NCI-H82 treated with DMSO at 0.1 percent for 48 hours (cell line): ENCODE results near the gene CPD.
"Not testable (repeated sequence)": the region's sequence is repeated elsewhere in the genome, so short reads cannot be mapped to it uniquely, and the experiment has no call there.

Experiments
- DNase-seq: peaks from one replicate; lab custom pipeline; 2025; ENCODE audit not compliant: unreplicated experiment; lab: John Stamatoyannopoulos, UW

Gene CPD

DNA sequence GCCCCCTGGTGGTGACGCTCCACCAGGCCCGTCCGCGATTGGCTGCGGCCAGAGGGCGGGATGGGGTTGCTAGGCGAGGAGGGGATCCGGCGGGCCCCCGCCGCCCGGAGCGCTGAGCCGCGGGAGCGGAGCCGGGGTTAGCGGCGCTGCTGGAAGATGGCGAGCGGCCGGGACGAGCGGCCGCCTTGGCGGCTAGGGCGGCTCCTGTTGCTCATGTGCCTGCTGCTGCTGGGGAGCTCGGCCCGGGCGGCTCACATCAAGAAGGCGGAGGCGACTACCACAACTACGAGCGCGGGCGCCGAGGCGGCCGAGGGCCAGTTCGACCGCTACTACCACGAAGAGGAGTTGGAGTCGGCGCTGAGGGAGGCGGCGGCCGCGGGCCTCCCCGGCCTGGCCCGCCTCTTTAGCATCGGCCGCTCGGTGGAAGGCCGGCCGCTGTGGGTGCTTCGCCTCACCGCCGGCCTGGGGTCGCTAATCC, at the start of gene CPD:
Gene CPD, plus strand, starts transcription at position 103 of the 478 bp plus-strand sequence. Its CDS starts 54 bp downstream, at position 157.
- peak; percentile 88 for DNase-seq

- DNase-seq, result no peak
Observed at GRCh38 chr17:30332057-30332542, 46.6 kb upstream of the CPD start.

GRCh38 chr17:30333503-30334360, 45.0 kb upstream of the CPD start, which contains the start of gene TMIGD1:
Gene TMIGD1, minus strand, starts transcription at chr17:30334057. Its CDS starts 1,924 bp downstream, at chr17:30332133.
- DNase-seq, result no peak

DNA sequence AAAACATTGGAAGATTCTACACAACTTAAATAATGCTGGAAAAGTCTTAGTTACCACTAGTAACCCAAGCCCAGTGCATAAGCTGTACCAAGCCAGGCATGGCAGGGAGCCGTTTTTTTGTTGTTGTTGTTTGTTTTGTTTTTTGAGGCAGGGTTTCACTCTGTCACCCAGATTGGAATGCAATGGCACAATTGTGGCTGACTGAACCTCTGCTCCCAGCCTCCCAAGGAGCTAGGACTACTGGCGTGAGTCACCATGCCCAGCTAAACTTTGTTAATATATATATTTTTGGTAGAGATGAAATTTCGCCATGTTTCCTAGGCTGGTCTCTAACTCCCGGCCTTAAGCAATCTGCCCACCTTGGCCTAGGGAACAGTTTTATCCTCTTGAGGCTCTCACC, 44.3 kb upstream of the CPD start:
- no peak for DNase-seq

- peak; percentile 85 for DNase-seq
Observed at GRCh38 chr17:30336369-30337171, 42.2 kb upstream of the CPD start.

GRCh38 chr17:30337393-30337999, 41.2 kb upstream of the CPD start:
- DNase-seq, result no peak

GRCh38 chr17:30339086-30339485, 39.6 kb upstream of the CPD start:
- no peak for DNase-seq

GRCh38 chr17:30340801-30341356, 37.8 kb upstream of the CPD start:
- no peak for DNase-seq

DNA sequence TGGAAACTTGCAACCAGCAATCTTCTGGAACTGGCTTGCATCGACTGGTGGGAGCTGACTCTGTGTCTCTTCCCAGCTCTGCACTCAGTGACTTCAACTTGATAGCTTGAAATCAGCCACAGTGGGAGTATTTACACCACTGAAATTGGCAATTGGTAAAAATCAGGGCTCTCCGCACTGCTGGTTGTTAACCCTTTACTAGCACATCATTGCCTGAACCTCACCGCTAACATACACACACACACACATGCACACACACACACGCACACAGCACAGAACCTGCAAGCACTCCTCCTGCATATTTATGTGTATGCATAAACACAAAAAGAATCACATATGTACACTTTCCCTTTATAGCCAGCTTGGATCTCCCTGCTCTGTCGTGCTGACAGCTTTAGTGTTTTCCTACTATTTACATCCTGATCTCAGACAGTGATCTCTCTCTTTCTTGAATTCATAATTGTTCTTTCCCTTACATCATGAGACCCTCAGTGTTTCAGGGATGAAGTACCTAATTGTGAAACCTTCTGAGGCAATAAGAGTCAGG, 37.0 kb upstream of the CPD start:
- DNase-seq, result no peak

DNA sequence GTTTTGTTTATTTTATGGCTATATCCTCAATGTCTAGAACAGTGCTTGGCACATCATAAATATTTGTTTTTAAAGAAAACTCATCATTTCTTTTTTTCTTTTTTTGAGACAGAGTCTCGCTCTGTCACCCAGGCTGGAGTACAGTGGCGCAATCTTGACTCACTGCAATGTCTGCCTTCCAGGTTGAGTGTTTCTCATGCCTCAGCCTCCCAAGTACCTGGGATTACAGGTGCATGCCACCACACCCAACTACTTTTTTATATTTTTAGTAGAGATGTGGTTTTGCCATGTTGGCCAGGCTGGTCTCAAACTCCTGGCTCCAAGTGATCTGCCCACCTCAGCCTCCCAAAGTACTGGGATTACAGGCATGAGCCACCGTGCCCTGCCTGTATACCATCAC, 35.5 kb upstream of the CPD start:
- DNase-seq, result not testable (repeated sequence)

DNA sequence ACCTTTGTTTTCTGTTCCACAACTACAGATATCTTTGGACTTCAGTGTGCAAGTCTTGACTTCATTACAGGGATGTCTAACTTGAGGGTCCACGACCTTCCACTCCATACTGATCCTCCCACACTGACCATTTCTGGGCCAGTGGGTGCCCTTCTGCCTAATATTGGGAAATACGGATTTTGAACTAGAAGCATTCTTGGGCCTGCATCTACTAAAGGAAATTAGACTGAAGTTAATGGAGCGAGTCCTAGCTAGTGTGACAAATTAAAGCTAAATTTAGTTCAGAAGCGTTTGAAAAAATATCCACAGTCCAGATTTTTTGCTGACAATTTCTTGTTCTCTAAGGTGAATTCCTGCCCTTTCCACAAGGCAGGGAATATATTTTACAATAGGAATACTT, 34.9 kb upstream of the CPD start:
- DNase-seq, result no peak

DNA sequence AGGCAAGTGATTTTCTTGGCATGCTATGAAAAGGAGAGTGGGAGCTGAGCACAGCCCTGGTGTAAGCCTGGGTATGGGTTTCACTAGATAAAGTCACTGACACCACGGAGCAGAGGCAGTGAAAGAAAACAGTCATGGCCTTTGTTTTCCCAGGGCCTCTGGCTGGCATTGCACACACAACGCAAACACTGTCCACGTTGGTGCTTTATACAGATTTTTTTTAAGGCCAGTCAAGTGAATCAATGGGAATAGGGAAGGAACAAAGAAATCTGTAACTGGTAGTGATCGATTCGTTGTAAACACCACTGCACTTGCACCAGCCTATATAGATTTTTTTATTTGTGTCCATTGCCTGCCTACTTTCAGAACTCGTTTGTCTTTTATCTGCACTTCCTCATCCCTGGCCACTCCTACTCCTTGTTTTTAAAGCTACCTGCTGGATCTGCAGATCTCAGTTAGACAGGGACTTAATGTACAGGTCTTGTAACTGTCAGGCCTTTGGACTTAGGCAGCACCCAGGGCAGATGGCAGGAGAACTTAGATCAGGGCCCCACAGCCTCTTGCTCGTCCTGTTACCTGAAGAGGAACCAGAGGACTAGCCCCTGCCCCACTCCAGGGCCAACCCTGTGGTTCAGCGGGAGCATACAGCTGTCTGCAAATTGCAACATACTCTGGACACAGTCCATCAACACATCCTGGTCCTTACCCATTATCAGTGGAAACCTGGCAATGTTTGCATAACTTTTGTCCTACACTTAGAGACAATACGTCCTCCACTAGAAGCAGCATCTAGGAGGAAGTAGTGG, 34.2 kb upstream of the CPD start:
- DNase-seq, result no peak

- DNase-seq, result no peak
Observed at GRCh38 chr17:30345089-30345433, 33.7 kb upstream of the CPD start.

- no peak for DNase-seq
Observed at GRCh38 chr17:30345527-30346075, 33.1 kb upstream of the CPD start.

DNA sequence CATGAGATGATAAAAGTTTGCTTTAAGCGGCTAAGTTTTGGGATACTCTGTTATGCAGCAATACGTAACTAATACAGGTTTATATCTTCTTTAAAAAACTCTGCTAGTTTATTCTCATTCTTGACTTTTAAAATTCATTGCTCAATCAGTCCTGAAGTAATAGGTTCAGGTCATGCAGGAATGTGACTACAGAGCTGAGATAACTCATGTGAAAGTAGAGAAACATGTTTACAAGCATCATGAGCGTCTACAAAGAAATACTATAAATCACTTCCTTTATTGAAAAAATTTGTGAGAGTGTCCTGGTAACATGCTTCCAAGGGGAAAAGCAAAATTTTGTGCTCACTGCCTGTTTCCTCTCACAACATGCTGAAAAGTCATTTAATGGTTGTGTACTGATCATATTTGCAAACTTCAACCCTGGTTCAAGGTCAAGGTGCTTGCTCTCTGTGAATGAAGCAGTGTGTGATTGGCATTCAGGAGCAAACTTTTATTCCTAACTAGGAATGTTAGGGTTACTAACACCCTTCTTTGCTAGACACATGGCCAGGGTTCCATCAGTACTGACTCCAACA, 32.4 kb upstream of the CPD start:
- DNase-seq, result no peak

- DNase-seq, result no peak
Observed at GRCh38 chr17:30347488-30347887, 31.2 kb upstream of the CPD start.

DNA sequence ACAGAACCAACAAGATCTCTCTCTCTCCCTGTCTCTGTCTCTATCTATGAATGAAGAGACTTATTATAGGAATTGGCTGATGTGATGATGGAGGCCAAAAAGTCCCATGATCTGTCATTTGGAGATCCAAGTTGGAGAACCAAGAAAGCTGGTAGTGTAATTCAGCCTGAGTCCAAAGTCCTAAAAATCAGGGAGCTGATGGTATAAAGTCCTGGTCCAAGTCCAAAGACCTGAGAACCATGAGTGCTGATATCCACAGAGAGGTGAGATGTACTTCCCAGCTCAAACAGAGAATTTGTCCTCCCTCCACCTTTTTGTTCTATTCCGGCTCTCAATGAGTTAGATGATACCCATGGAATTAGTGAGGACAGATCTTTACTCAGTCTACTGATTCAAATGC, 29.5 kb upstream of the CPD start:
- no peak for DNase-seq

DNA sequence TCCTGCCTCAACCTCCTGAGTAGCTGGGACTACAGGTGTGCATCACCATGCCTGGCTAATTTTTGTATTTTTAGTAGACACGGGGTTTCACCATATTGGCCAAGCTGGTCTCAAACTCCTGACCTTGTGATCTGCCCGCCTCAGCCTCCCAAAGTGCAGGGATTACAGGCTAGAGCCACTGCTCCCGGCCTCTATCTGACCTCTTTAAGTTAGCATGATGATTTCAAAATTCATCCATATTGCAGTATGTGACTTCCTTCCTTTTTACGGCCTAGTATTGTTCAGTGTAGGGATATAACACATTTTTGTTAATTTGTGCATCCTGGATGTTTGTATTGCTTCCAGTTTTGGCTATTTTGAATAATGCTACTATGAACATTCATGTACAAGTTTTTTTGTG, 27.5 kb upstream of the CPD start:
- DNase-seq, result not testable (repeated sequence)

DNA sequence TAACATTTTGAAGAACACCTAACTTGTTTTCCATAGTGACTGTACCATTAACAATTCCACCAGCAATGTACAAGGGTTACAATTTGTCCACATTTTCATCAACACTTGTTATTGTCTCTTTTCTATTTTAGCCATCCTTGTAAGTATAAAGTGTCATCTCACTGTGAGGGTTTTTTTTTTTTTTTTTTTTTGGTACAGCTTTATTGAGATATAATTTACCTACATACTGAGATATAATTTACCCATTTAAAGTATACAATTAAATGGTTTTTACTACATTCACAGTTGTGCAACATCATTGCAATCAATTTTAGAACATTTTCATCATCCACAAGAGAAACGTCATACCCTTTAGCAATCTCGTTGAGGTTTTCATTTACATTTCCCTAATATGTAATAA, 27.0 kb upstream of the CPD start:
- no peak for DNase-seq
